GM12878 (cell line): ENCODE results near the gene SLC15A3.

ENCODE experiments used
- CTCF ChIP-seq, 3 experiments: IDR thresholded peaks in 2 of 3; conservative IDR thresholded peaks in 1 of 3; 2 replicates each; pipeline ENCODE4 v1.5.1; 2011; ENCODE audit warnings: low read depth in 3 of 3, low read length in 3 of 3, mild to moderate bottlenecking in 3 of 3, control low read depth in 2 of 3, moderate library complexity in 2 of 3, inconsistent platforms in 1 of 3, mixed read lengths in 1 of 3; ENCODE audit not compliant: control insufficient read depth in 2 of 3, insufficient read depth in 1 of 3; ENCODE audit errors: extremely low read depth in 1 of 3
- HDAC6 ChIP-seq: fragments of 200-600 bp; sonication (generic); IDR thresholded peaks from one replicate; pipeline ENCODE4 v1.8.0; 2017; ENCODE audit warnings: antibody characterized with exemption; ENCODE audit not compliant: unreplicated experiment
- NFIC ChIP-seq: IDR thresholded peaks from 2 replicates; pipeline ENCODE4 v1.6.1; 2012; ENCODE audit warnings: low read depth, mild to moderate bottlenecking, inconsistent platforms, low read length, moderate library complexity
- POLR2A ChIP-seq: IDR thresholded peaks from 2 replicates; pipeline ENCODE4 v1.6.1; 2011; ENCODE audit warnings: low read depth, mild to moderate bottlenecking, low read length
- RFX5 ChIP-seq: IDR thresholded peaks from 2 replicates; pipeline ENCODE4 v1.6.1; 2011; ENCODE audit warnings: low read depth, low read length, improper control_type of control experiment
- SRF ChIP-seq, 2 experiments: IDR thresholded peaks; 2 replicates each; pipeline ENCODE4 v1.6.1; 2011; ENCODE audit warnings: low read depth in 2 of 2, low read length in 2 of 2, mild to moderate bottlenecking in 1 of 2, moderate library complexity in 1 of 2
- USF1 ChIP-seq: IDR thresholded peaks from 2 replicates; pipeline ENCODE4 v1.6.1; 2011; ENCODE audit warnings: borderline replicate concordance, low read depth, mild to moderate bottlenecking, moderate library complexity, mixed read lengths, low read length; ENCODE audit not compliant: insufficient read depth; ENCODE audit errors: extremely low read length
- ZBTB11 ChIP-seq: fragments of 450-650 bp; formaldehyde crosslinking; IDR thresholded peaks from 2 replicates; pipeline ENCODE4 v1.5.0; 2022; ENCODE audit warnings: mild to moderate bottlenecking, missing genetic modification characterization

DNA sequence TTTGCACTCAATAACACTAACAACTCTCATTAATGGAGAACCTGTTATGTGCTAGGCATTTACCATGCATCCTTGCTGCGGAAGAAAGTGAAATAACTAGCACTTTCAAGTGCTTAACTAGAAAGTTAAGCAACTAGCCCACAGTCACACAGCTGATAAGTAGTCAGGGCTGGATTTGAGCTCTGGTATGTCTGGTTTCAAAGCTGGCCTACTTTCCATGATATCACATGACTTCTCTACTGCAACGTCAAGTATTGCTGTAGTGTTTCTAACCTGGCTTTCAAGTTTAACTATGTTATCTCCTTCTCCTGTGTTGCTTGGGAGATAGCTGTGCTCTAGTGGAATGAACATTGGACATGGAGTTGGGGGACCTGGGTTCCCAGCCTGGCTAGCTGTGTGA, 12.1 kb downstream of the SLC15A3 start:
- TF ChIP-seq NFIC (no peak), POLR2A (no peak), RFX5 (no peak), ZBTB11 (CRISPR knock-in tag) (no peak), SRF (IDR thresholded peaks at IDR 0.05; ENCODE audit: low read depth in 2 of 2, low read length in 2 of 2) (no peak), USF1 (no peak), CTCF (IDR thresholded peaks at IDR 0.05 in 2 of 3, conservative IDR thresholded peaks at IDR 0.05 in 1 of 3; ENCODE audit: control insufficient read depth in 2 of 3, extremely low read depth in 1 of 3, insufficient read depth in 1 of 3, low read depth in 3 of 3, low read length in 3 of 3) (no peak), HDAC6 (no peak)
